Gastrocnemius medialis (tissue), 4 donors: ENCODE results near the gene LIAS. TPM values are rescaled to one million over a fixed set of nuclear protein-coding genes. Genes with fewer than 3 reads are reported as not detected.

ENCODE experiments used
- ATAC-seq, 2 donors: fragments of 150-250 bp; one replicate each; pipeline ENCODE4 v1.9.1; 2016
- DNase-seq, 2 donors: peaks; one replicate each; pipeline ENCODE4 v3.0.0-alpha.2; 2019
- H3K27ac ChIP-seq, 4 donors: fragments of 200-600 bp; sonication (generic); 1 replicate in 1 of 4; 2 replicates in 3 of 4; pipeline ENCODE4 v1.5.1; 2016 to 2018; ENCODE audit warnings: mild to moderate bottlenecking in 2 of 4, moderate library complexity in 1 of 4
- H3K27me3 ChIP-seq, 3 donors: fragments of 200-600 bp; sonication (generic) in 2 of 3; 1 replicate in 1 of 3; 2 replicates in 2 of 3; pipeline versions ENCODE4 v1.5.1 to v1.6.0; 2016 to 2019; ENCODE audit warnings: mild to moderate bottlenecking in 1 of 3, moderate library complexity in 1 of 3
- H3K36me3 ChIP-seq, 2 donors: fragments of 200-600 bp; sonication (generic) in 1 of 2; one replicate each; pipeline ENCODE4 v1.5.1; 2017 to 2018
- H3K4me1 ChIP-seq, 2 donors: fragments of 200-600 bp; sonication (generic) in 1 of 2; one replicate each; pipeline ENCODE4 v1.5.1; 2016 to 2017; ENCODE audit warnings: mild to moderate bottlenecking in 2 of 2
- H3K4me3 ChIP-seq, 4 donors: fragments of 200-600 bp; sonication (generic) in 3 of 4; 1 replicate in 1 of 4; 2 replicates in 3 of 4; pipeline ENCODE4 v1.5.1; 2016 to 2019; ENCODE audit warnings: mild to moderate bottlenecking in 2 of 4
- H3K9me3 ChIP-seq, 3 donors: fragments of 200-600 bp; sonication (generic) in 2 of 3; 1 replicate in 1 of 3; 2 replicates in 2 of 3; pipeline ENCODE4 v1.5.1; 2016 to 2019
- CTCF ChIP-seq, 5 experiments: fragments of 450-650 bp in 3 of 5; fragments of 200-600 bp in 2 of 5; sonication (generic) in 2 of 5; IDR thresholded peaks in 4 of 5; conservative IDR thresholded peaks in 1 of 5; 1 replicate in 4 of 5; 2 replicates in 1 of 5; pipeline ENCODE4 v1.5.1; 2016 to 2019; ENCODE audit warnings: antibody characterized with exemption in 5 of 5, mild to moderate bottlenecking in 3 of 5, moderate library complexity in 3 of 5
- POLR2A ChIP-seq, 2 donors: fragments of 450-650 bp; IDR thresholded peaks; one replicate each; pipeline ENCODE4 v1.6.1; 2017; ENCODE audit warnings: antibody characterized with exemption in 2 of 2, mild to moderate bottlenecking in 2 of 2, moderate library complexity in 2 of 2
- in situ Hi-C, 4 donors: fragments of 200-750 bp; cut with MboI; loops; one replicate each; pipeline versions ENCODE4 v1.15.0 to v1.8.0; 2017; ENCODE audit warnings: low sequenced_read_pairs in 4 of 4
- intact Hi-C: fragments of 100-400 bp; cut with DNase I; formaldehyde crosslinking; loops from one replicate; pipeline ENCODE4 v1.15.1; 2023; ENCODE audit warnings: low total_unique reads
- total RNA-seq, 4 donors: library from RNA; depleted of rRNA; stranded (reverse); fragments of >200 nt; gene quantifications; one replicate each; pipeline versions ENCODE4 v1.1.0 to v1.2.3, GENCODE V29; 2016

The LIAS gene
- total RNA-seq, 4 donors from 2014 or later, result 10.3 to 20.2 (median 12.1) TPM

- ATAC-seq, result no peak
- H3K4me1 ChIP-seq, result no peaks in the 10 kb centered on the region
- no peaks in the 10 kb centered on the region for H3K27me3 ChIP-seq
- TF ChIP-seq POLR2A (IDR thresholded peaks at IDR 0.05) (no peak), CTCF (IDR thresholded peaks at IDR 0.05 in 4 of 5, conservative IDR thresholded peaks at IDR 0.05 in 1 of 5) (no peak)
- H3K27ac ChIP-seq, result no peak overlapping the region
- H3K4me3 ChIP-seq, result no peak overlapping the region
- H3K36me3 ChIP-seq, result peaks cover 0 to 10% of the 10 kb centered on the region in 2 donors
- DNase-seq, result no peak
- intact Hi-C loops, result no loop called here
- H3K9me3 ChIP-seq, result no peaks in the 10 kb centered on the region
- in situ Hi-C loops, result no loop called here
Observed at GRCh38 chr4:39518484-39518883, 59.6 kb downstream of the LIAS start.

- in situ Hi-C loops, result loop anchor here in 1 of 4 donors (5.0 kb wide), 1 partner anchor 116 kb away; the partner anchor contains the start of gene SMIM14
- peaks cover 0 to 5% of the 10 kb centered on the region in 2 donors for H3K36me3 ChIP-seq
- DNase-seq (no peak), ATAC-seq (no peak)
- no peaks in the 10 kb centered on the region for H3K27me3 ChIP-seq
- no peak for TF ChIP-seq POLR2A (IDR thresholded peaks at IDR 0.05)
- no peak for TF ChIP-seq CTCF (IDR thresholded peaks at IDR 0.05 in 4 of 5, conservative IDR thresholded peaks at IDR 0.05 in 1 of 5)
- H3K27ac ChIP-seq, result no peak overlapping the region
- peaks cover 5 to 6% of the 10 kb centered on the region in 2 donors for H3K4me1 ChIP-seq
- intact Hi-C loops, result loop anchor here (10.0 kb wide), 1 partner anchor 157 kb away; the partner anchor contains the start of gene RFC1
- no peak overlapping the region for H3K4me3 ChIP-seq
- H3K9me3 ChIP-seq, result no peaks in the 10 kb centered on the region
Observed at GRCh38 chr4:39521253-39521919, 62.5 kb downstream of the LIAS start.

GRCh38 chr4:39522068-39522467 is 63.2 kb downstream of the LIAS start:
- no peak overlapping the region for H3K27ac ChIP-seq
- H3K27me3 ChIP-seq, result no peaks in the 10 kb centered on the region
- H3K4me3 ChIP-seq, result no peak overlapping the region
- in situ Hi-C loops (loop anchor here in 1 of 4 donors (5.0 kb wide), 1 partner anchor 115 kb away; the partner anchor contains the start of gene SMIM14), intact Hi-C loops (loop anchor here (10.0 kb wide), 1 partner anchor 157 kb away; the partner anchor contains the start of gene RFC1)
- no peak for ATAC-seq
- no peaks in the 10 kb centered on the region for H3K9me3 ChIP-seq
- H3K4me1 ChIP-seq, result peaks cover 9 to 10% of the 10 kb centered on the region in 2 donors
- peaks cover 0 to 5% of the 10 kb centered on the region in 2 donors for H3K36me3 ChIP-seq
- no peak for TF ChIP-seq CTCF (IDR thresholded peaks at IDR 0.05 in 4 of 5, conservative IDR thresholded peaks at IDR 0.05 in 1 of 5)
- TF ChIP-seq POLR2A (IDR thresholded peaks at IDR 0.05), result no peak
- no peak for DNase-seq

GRCh38 chr4:39524161-39524957 is 65.5 kb downstream of the LIAS start:
- in situ Hi-C loops, result loop anchor here in 1 of 4 donors (5.0 kb wide), 1 partner anchor 113 kb away; the partner anchor contains the start of gene SMIM14
- no peaks in the 10 kb centered on the region for H3K9me3 ChIP-seq
- intact Hi-C loops, result loop anchor here (10.0 kb wide), 1 partner anchor 160 kb away; the partner anchor contains the start of gene RFC1

More at GRCh38 chr4:39524161-39524957, 65.5 kb downstream of the LIAS start:
- DNase-seq (no peak), ATAC-seq (no peak)
- no peak overlapping the region for H3K4me3 ChIP-seq
- no peak overlapping the region for H3K27ac ChIP-seq
- H3K36me3 ChIP-seq, result no peaks in the 10 kb centered on the region
- H3K4me1 ChIP-seq, result peaks cover 20 to 22% of the 10 kb centered on the region in 2 donors
- no peaks in the 10 kb centered on the region for H3K27me3 ChIP-seq
- TF ChIP-seq POLR2A (IDR thresholded peaks at IDR 0.05) (no peak), CTCF (IDR thresholded peaks at IDR 0.05 in 4 of 5, conservative IDR thresholded peaks at IDR 0.05 in 1 of 5) (no peak)
